HepG2 (cell line): ENCODE results near the gene DCAF7. TPM values are rescaled to one million over a fixed set of nuclear protein-coding genes. Genes with fewer than 3 reads are reported as not detected.

ENCODE experiments used
- ATF3 ChIP-seq: sonication (generic); formaldehyde crosslinking; IDR thresholded peaks from 2 replicates; pipeline ENCODE4 v1.4.0; 2020; ENCODE audit warnings: missing genetic modification reagents
- FOXO1 ChIP-seq: sonication (generic); formaldehyde crosslinking; IDR thresholded peaks from 2 replicates; pipeline ENCODE4 v1.4.0; 2020; ENCODE audit warnings: missing genetic modification reagents
- HDAC2 ChIP-seq: sonication (generic); formaldehyde crosslinking; IDR thresholded peaks from 2 replicates; pipeline ENCODE4 v1.4.0; 2020; ENCODE audit warnings: missing genetic modification reagents
- HIC2 ChIP-seq: sonication (generic); formaldehyde crosslinking; IDR thresholded peaks from 2 replicates; pipeline ENCODE4 v1.9.0; 2022; ENCODE audit warnings: low read depth, missing genetic modification reagents
- HMGXB4 ChIP-seq, 2 experiments: sonication (generic) in 1 of 2; formaldehyde crosslinking in 1 of 2; IDR thresholded peaks; 2 replicates each; pipeline versions ENCODE4 v1.4.0 to v1.6.1; 2018 to 2020; ENCODE audit warnings: missing genetic modification reagents in 2 of 2, borderline replicate concordance in 1 of 2, low read depth in 1 of 2, mild to moderate bottlenecking in 1 of 2, missing biosample characterization in 1 of 2
- KDM4B ChIP-seq: sonication (generic); formaldehyde crosslinking; IDR thresholded peaks from 2 replicates; pipeline ENCODE4 v1.4.0; 2020; ENCODE audit warnings: missing genetic modification reagents
- KLF13 ChIP-seq: sonication (generic); formaldehyde crosslinking; IDR thresholded peaks from 2 replicates; pipeline ENCODE4 v1.4.0; 2020; ENCODE audit warnings: mild to moderate bottlenecking, missing genetic modification reagents
- KLF6 ChIP-seq: IDR thresholded peaks from 2 replicates; pipeline ENCODE4 v1.8.0; 2016; ENCODE audit warnings: missing biosample characterization, missing genetic modification reagents
- PAF1 ChIP-seq: IDR thresholded peaks from 2 replicates; pipeline ENCODE4 v1.6.1; 2016; ENCODE audit warnings: missing genetic modification reagents, missing compliant biosample characterization
- RARA ChIP-seq: IDR thresholded peaks from 2 replicates; pipeline ENCODE4 v1.6.1; 2016; ENCODE audit warnings: missing genetic modification reagents, missing compliant biosample characterization
- TAF1 ChIP-seq: sonication (generic); formaldehyde crosslinking; IDR thresholded peaks from 2 replicates; pipeline ENCODE4 v1.4.0; 2020; ENCODE audit warnings: missing genetic modification reagents
- YY1 ChIP-seq: IDR thresholded peaks from 2 replicates; pipeline ENCODE4 v1.6.1; 2011; ENCODE audit warnings: low read length, low read depth, moderate library complexity, mild to moderate bottlenecking; ENCODE audit not compliant: insufficient read depth, insufficient replicate concordance
- ZBED4 ChIP-seq: sonication (generic); formaldehyde crosslinking; IDR thresholded peaks from 2 replicates; pipeline ENCODE4 v1.4.0; 2020; ENCODE audit warnings: missing genetic modification reagents, borderline replicate concordance
- ZC3H4 ChIP-seq: sonication (generic); formaldehyde crosslinking; IDR thresholded peaks from 2 replicates; pipeline ENCODE4 v1.4.0; 2020; ENCODE audit warnings: missing genetic modification reagents, borderline replicate concordance
- ZNF235 ChIP-seq: sonication (generic); formaldehyde crosslinking; IDR thresholded peaks from 2 replicates; pipeline ENCODE4 v1.8.1; 2023; ENCODE audit warnings: mild to moderate bottlenecking, missing genetic modification reagents, borderline replicate concordance
- ZNF335 ChIP-seq: sonication (generic); formaldehyde crosslinking; IDR thresholded peaks from 2 replicates; pipeline ENCODE4 v1.4.0; 2020; ENCODE audit warnings: missing genetic modification reagents
- ZNF513 ChIP-seq: sonication (generic); formaldehyde crosslinking; conservative IDR thresholded peaks from 2 replicates; pipeline ENCODE4 v1.5.0; 2020; ENCODE audit warnings: missing genetic modification reagents
- ZNF569 ChIP-seq: sonication (generic); formaldehyde crosslinking; IDR thresholded peaks from 2 replicates; pipeline ENCODE4 v1.5.0; 2020; ENCODE audit warnings: mild to moderate bottlenecking, missing genetic modification reagents, moderate library complexity, borderline replicate concordance
- ZNF850 ChIP-seq: sonication (generic); formaldehyde crosslinking; conservative IDR thresholded peaks from 2 replicates; pipeline ENCODE4 v1.9.0; 2021; ENCODE audit warnings: mild to moderate bottlenecking, missing genetic modification reagents
- polyA plus RNA-seq, 8 experiments: library from polyadenylated mRNA; depleted of rRNA in 3 of 8; stranded (reverse) in 7 of 8; unstranded in 1 of 8; fragments of >200 nt; fragmentation: Illumina TruSeq in 4 of 8; extraction: Trizol in 4 of 8; gene quantifications; 2 replicates each; pipeline versions ENCODE4 v1.2.1 to v1.2.3, GENCODE V29; 2011 to 2016; ENCODE audit warnings: low read depth in 4 of 8, missing spikeins in 1 of 8, mixed read lengths in 1 of 8; ENCODE audit not compliant: insufficient read depth in 1 of 8
- total RNA-seq, 5 experiments: library from RNA; depleted of rRNA; stranded (reverse); fragments of >200 nt; fragmentation: Illumina TruSeq; extraction: Trizol; gene quantifications; 2 replicates each; pipeline ENCODE4 v1.2.3, GENCODE V29; 2016; ENCODE audit warnings: low read depth in 1 of 5

Gene DCAF7
- total and polyA plus RNA-seq, 2 of the 13 experiments (the other 11 are each of a cell fraction or from before 2014, with no cell fraction given), result 55.2 to 73.4 TPM

- TF ChIP-seq HMGXB4 (CRISPR knock-in tag; IDR thresholded peaks at IDR 0.05; ENCODE audit: borderline replicate concordance in 1 of 2, low read depth in 1 of 2), result no peak
- no peak; the same call in 1 of the 2 replicates for TF ChIP-seq ZNF850 (CRISPR knock-in tag)
- no peak for TF ChIP-seq ZNF513 (CRISPR knock-in tag)
- TF ChIP-seq ZBED4 (CRISPR knock-in tag), result peak; percentile 91; the same call in 1 of the 2 replicates
- TF ChIP-seq KDM4B (CRISPR knock-in tag), result no peak
- peak; percentile 92 for TF ChIP-seq FOXO1 (CRISPR knock-in tag)
- TF ChIP-seq ZNF335 (CRISPR knock-in tag), result 0 out of 2 replicates have a peak, but pooled peaks have one; percentile 44
- no peak for TF ChIP-seq PAF1
- TF ChIP-seq KLF6 (CRISPR knock-in tag), result no peak
- TF ChIP-seq HIC2 (CRISPR knock-in tag), result no peak
- no peak for TF ChIP-seq ZC3H4 (CRISPR knock-in tag)
- no peak for TF ChIP-seq TAF1 (CRISPR knock-in tag)
- TF ChIP-seq ZNF569, result no peak
- peak; percentile 71 for TF ChIP-seq HDAC2 (CRISPR knock-in tag)
- TF ChIP-seq RARA (CRISPR knock-in tag), result peak; percentile 85
- no peak for TF ChIP-seq KLF13
- no peak for TF ChIP-seq ZNF235 (CRISPR knock-in tag)
- no peak for TF ChIP-seq ATF3 (CRISPR knock-in tag)
- TF ChIP-seq YY1, result no peak
Measured at GRCh38 chr17:63516910-63517824, 33.1 kb upstream of the DCAF7 start (continued).
